Chondrocyte (in vitro differentiated cells): ENCODE results near the gene DGLUCY. TPM values are rescaled to one million over a fixed set of nuclear protein-coding genes. Genes with fewer than 3 reads are reported as not detected.
"Not testable (repeated sequence)": the region's sequence is repeated elsewhere in the genome, so short reads cannot be mapped to it uniquely, and the experiment has no call there.

ENCODE experiments used
- DNase-seq: peaks from one replicate; pipeline ENCODE4 v3.0.0; 2021; ENCODE audit warnings: mixed read lengths, low spot score
- H3K27ac Mint-ChIP-seq: one replicate; pipeline ENCODE4 v1.8.0; 2021; ENCODE audit warnings: mild to moderate bottlenecking, moderate library complexity, mixed read lengths; ENCODE audit not compliant: unreplicated experiment
- H3K27me3 Mint-ChIP-seq: 2 replicates; pipeline ENCODE4 v1.8.0; 2021; ENCODE audit warnings: low read depth, mixed read lengths
- H3K36me3 Mint-ChIP-seq: 2 replicates; pipeline ENCODE4 v1.8.0; 2021; ENCODE audit warnings: low read depth, mixed read lengths
- H3K4me1 Mint-ChIP-seq: 2 replicates; pipeline ENCODE4 v1.8.0; 2021; ENCODE audit warnings: low read depth, mild to moderate bottlenecking, mixed read lengths
- H3K4me3 Mint-ChIP-seq: one replicate; pipeline ENCODE4 v1.8.0; 2021; ENCODE audit warnings: mild to moderate bottlenecking, moderate library complexity, mixed read lengths; ENCODE audit not compliant: unreplicated experiment
- H3K9me3 Mint-ChIP-seq: 2 replicates; pipeline ENCODE4 v1.8.0; 2021; ENCODE audit warnings: low read depth, mixed read lengths
- CTCF ChIP-seq: fragments of 200-600 bp; sonication (generic); IDR thresholded peaks from 2 replicates; pipeline ENCODE4 v1.5.0; 2021; ENCODE audit warnings: antibody characterized with exemption, mild to moderate bottlenecking, moderate library complexity
- total RNA-seq: library from RNA; stranded (reverse); gene quantifications from 3 replicates; pipeline ENCODE4 v1.2.1, GENCODE V29; 2021

The DGLUCY gene
- total RNA-seq, 1 donor from 2014 or later: 9.3 TPM

- Mint-ChIP-seq H3K36me3 (no peaks in the 10 kb centered on the region), H3K4me1 (no peaks in the 10 kb centered on the region), H3K9me3 (no peaks in the 10 kb centered on the region), H3K27ac (no peak overlapping the region), H3K4me3 (no peak overlapping the region), H3K27me3 (peaks cover 33% of the 10 kb centered on the region)
- no peak for TF ChIP-seq CTCF
- DNase-seq: no peak
These were observed 25.2 kb upstream of the DGLUCY start for GRCh38 chr14:91088585-91089235.

DNA sequence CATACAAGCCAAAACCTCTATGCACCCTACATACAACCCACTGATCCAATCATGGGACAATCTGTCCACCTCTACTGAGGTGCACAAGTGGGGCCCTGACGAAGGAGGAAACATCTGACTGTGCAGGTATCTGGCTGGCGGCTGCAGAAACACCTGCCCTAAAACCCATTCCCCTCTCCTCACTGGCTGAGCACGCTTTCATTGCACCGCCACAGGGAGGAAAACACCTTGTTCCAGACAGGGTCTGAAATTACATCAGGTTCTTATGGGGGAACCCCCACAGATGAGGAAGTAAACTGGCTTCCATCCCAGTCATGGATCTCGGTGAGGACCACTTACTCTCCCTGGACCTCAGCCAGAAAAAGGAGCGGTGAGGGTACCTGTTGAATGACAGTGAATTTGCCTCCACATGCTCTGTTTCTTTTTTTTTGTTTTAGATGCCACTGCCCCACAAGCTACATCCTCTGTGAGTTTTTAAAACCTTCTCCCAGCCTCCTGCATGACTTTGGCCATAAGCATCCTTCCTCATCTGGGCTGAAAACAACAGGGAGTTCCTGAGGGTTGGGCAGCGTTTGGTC, 23.8 kb upstream of the DGLUCY start:
- no peak for DNase-seq
- H3K36me3 Mint-ChIP-seq: no peaks in the 10 kb centered on the region
- H3K27me3 Mint-ChIP-seq: peaks cover 37% of the 10 kb centered on the region
- no peak for TF ChIP-seq CTCF
- no peaks in the 10 kb centered on the region for H3K4me1 Mint-ChIP-seq
- H3K4me3 Mint-ChIP-seq: no peak overlapping the region
- no peak overlapping the region for H3K27ac Mint-ChIP-seq
- H3K9me3 Mint-ChIP-seq: no peaks in the 10 kb centered on the region

- H3K27me3 Mint-ChIP-seq: peaks cover 39% of the 10 kb centered on the region
- no peak for TF ChIP-seq CTCF
- H3K4me1 Mint-ChIP-seq: no peaks in the 10 kb centered on the region
- no peak overlapping the region for H3K27ac Mint-ChIP-seq
- no peak for DNase-seq
- no peaks in the 10 kb centered on the region for H3K9me3 Mint-ChIP-seq
- H3K36me3 Mint-ChIP-seq: no peaks in the 10 kb centered on the region
- no peak overlapping the region for H3K4me3 Mint-ChIP-seq
These were observed 23.1 kb upstream of the DGLUCY start for GRCh38 chr14:91090743-91091142.

DNA sequence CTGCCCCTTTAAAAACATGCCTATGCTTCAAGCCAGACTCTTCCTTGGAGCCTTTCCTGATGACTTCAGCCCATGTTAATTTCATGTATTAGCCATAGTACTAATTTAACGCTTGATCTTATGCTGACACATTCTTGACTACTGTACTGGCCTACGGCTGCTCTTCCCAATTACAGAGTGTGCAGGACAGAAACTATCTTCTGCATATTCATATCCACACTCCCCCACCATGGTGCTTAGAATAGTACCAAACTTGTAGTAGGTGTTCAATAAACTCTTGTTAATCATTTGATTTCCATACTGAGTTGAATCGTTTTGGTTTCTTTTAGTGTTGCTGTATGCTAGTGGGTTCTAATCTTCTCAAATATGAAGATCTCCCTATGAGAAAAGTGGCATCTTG, 21.8 kb upstream of the DGLUCY start:
- Mint-ChIP-seq H3K4me3 (no peak overlapping the region), H3K27me3 (peaks cover 42% of the 10 kb centered on the region), H3K27ac (no peak overlapping the region), H3K4me1 (no peaks in the 10 kb centered on the region), H3K36me3 (no peaks in the 10 kb centered on the region), H3K9me3 (no peaks in the 10 kb centered on the region)
- DNase-seq: no peak
- TF ChIP-seq CTCF: no peak

GRCh38 chr14:91093743-91094472, 20.0 kb upstream of the DGLUCY start:
- not testable (repeated sequence) for DNase-seq, H3K4me1 Mint-ChIP-seq, H3K27ac Mint-ChIP-seq, H3K36me3 Mint-ChIP-seq, H3K9me3 Mint-ChIP-seq, H3K4me3 Mint-ChIP-seq
- peaks cover 31% of the 10 kb centered on the region for H3K27me3 Mint-ChIP-seq
